Measurements from ENCODE around the gene KRTAP8-1. TPM values are rescaled to one million over a fixed set of nuclear protein-coding genes. Genes with fewer than 3 reads are reported as not detected.

KRTAP8-1 gene
- total RNA-seq, 1 experiment from 2014 or later = not detected

GRCh38 chr21:30800605-30801004, 12.5 kb downstream of the KRTAP8-1 start:
- no peaks in the 10 kb centered on the region for H3K27me3 Mint-ChIP-seq (ENCODE audit: unreplicated experiment)

GRCh38 chr21:30793581-30794314, 19.3 kb downstream of the KRTAP8-1 start:
- TF ChIP-seq CTCF (IDR thresholded peaks at IDR 0.05; ENCODE audit: unreplicated experiment) = no peak
- peaks cover 7% of the 10 kb centered on the region for H3K9me3 Mint-ChIP-seq (ENCODE audit: low read depth, unreplicated experiment)
- intact Hi-C loops (cut with micrococcal nuclease; ENCODE audit: unreplicated experiment) = no loop called here
- no peaks in the 10 kb centered on the region for H3K36me3 Mint-ChIP-seq (ENCODE audit: insufficient read depth, unreplicated experiment)
- H3K4me1 Mint-ChIP-seq (ENCODE audit: low read depth, unreplicated experiment) = no peaks in the 10 kb centered on the region
- DNase-seq = no peak
- CTCF ChIA-PET = no interaction called here
- no TSS peak for BruUV-seq (replicated peaks)
- H3K27me3 Mint-ChIP-seq (ENCODE audit: unreplicated experiment) = no peaks in the 10 kb centered on the region
- no peak overlapping the region for H3K27ac Mint-ChIP-seq (ENCODE audit: unreplicated experiment)
- no peak overlapping the region for H3K4me3 Mint-ChIP-seq (ENCODE audit: low read depth, unreplicated experiment)

More at GRCh38 chr21:30800605-30801004, 12.5 kb downstream of the KRTAP8-1 start:
- intact Hi-C loops (cut with micrococcal nuclease; ENCODE audit: unreplicated experiment) = no loop called here
- H3K4me3 Mint-ChIP-seq (ENCODE audit: low read depth, unreplicated experiment) = no peak overlapping the region
- TF ChIP-seq CTCF (IDR thresholded peaks at IDR 0.05; ENCODE audit: unreplicated experiment) = no peak
- H3K4me1 Mint-ChIP-seq (ENCODE audit: low read depth, unreplicated experiment) = no peaks in the 10 kb centered on the region
- peaks cover 3% of the 10 kb centered on the region for H3K9me3 Mint-ChIP-seq (ENCODE audit: low read depth, unreplicated experiment)
- BruUV-seq (replicated peaks) = no TSS peak
- no peak for DNase-seq
- CTCF ChIA-PET = no interaction called here
- no peak overlapping the region for H3K27ac Mint-ChIP-seq (ENCODE audit: unreplicated experiment)
- H3K36me3 Mint-ChIP-seq (ENCODE audit: insufficient read depth, unreplicated experiment) = no peaks in the 10 kb centered on the region

GRCh38 chr21:30779249-30779648, 33.8 kb downstream of the KRTAP8-1 start:
- H3K4me3 Mint-ChIP-seq (ENCODE audit: low read depth, unreplicated experiment) = no peak overlapping the region
- TF ChIP-seq CTCF (IDR thresholded peaks at IDR 0.05; ENCODE audit: unreplicated experiment) = no peak
- intact Hi-C loops (cut with micrococcal nuclease; ENCODE audit: unreplicated experiment) = no loop called here
- H3K36me3 Mint-ChIP-seq (ENCODE audit: insufficient read depth, unreplicated experiment) = no peaks in the 10 kb centered on the region
- no peaks in the 10 kb centered on the region for H3K4me1 Mint-ChIP-seq (ENCODE audit: low read depth, unreplicated experiment)
- DNase-seq = no peak
- H3K27ac Mint-ChIP-seq (ENCODE audit: unreplicated experiment) = no peak overlapping the region
- CTCF ChIA-PET = no interaction called here
- BruUV-seq (replicated peaks) = no TSS peak
- H3K27me3 Mint-ChIP-seq (ENCODE audit: unreplicated experiment) = no peaks in the 10 kb centered on the region
- H3K9me3 Mint-ChIP-seq (ENCODE audit: low read depth, unreplicated experiment) = peaks cover 6% of the 10 kb centered on the region

GRCh38 chr21:30769724-30770431, 43.2 kb downstream of the KRTAP8-1 start:
- no peak for DNase-seq
- TF ChIP-seq CTCF (IDR thresholded peaks at IDR 0.05; ENCODE audit: unreplicated experiment) = no peak

More at GRCh38 chr21:30769724-30770431, 43.2 kb downstream of the KRTAP8-1 start:
- Mint-ChIP-seq H3K27ac (ENCODE audit: unreplicated experiment) (no peak overlapping the region), H3K36me3 (ENCODE audit: insufficient read depth, unreplicated experiment) (no peaks in the 10 kb centered on the region), H3K4me1 (ENCODE audit: low read depth, unreplicated experiment) (no peaks in the 10 kb centered on the region), H3K27me3 (ENCODE audit: unreplicated experiment) (no peaks in the 10 kb centered on the region), H3K9me3 (ENCODE audit: low read depth, unreplicated experiment) (peaks cover 10% of the 10 kb centered on the region), H3K4me3 (ENCODE audit: low read depth, unreplicated experiment) (no peak overlapping the region)
- intact Hi-C loops (cut with micrococcal nuclease; ENCODE audit: unreplicated experiment) = no loop called here
- no TSS peak for BruUV-seq (replicated peaks)
- CTCF ChIA-PET = no interaction called here

Other genes starting within 250 kb of the KRTAP8-1 start
- not detected in 2 replicates for gene KRTAP22-2, start 222.9 kb downstream of the KRTAP8-1 start, total RNA-seq (2022)
- not detected in 2 replicates for gene KRTAP6-3, start 220.8 kb downstream of the KRTAP8-1 start, total RNA-seq (2022)
- gene KRTAP6-2, start 214.4 kb downstream of the KRTAP8-1 start, total RNA-seq (2022) = not detected in 2 replicates
- gene KRTAP22-1, start 212.2 kb downstream of the KRTAP8-1 start, total RNA-seq (2022) = not detected in 2 replicates
- not detected in 2 replicates for gene KRTAP6-1, start 199.3 kb downstream of the KRTAP8-1 start, total RNA-seq (2022)
- not detected in 2 replicates for gene KRTAP20-1, start 196.8 kb downstream of the KRTAP8-1 start, total RNA-seq (2022)
- not detected in 2 replicates for gene KRTAP20-4, start 192.6 kb downstream of the KRTAP8-1 start, total RNA-seq (2022)
- not detected in 2 replicates for gene KRTAP20-2, start 178.1 kb downstream of the KRTAP8-1 start, total RNA-seq (2022)
- not detected in 2 replicates for gene KRTAP20-3, start 170.4 kb downstream of the KRTAP8-1 start, total RNA-seq (2022)
- gene KRTAP21-3, start 94.5 kb downstream of the KRTAP8-1 start, total RNA-seq (2022) = not detected in 2 replicates
- not detected in 2 replicates for gene KRTAP21-2, start 66.0 kb downstream of the KRTAP8-1 start, total RNA-seq (2022)
- not detected in 2 replicates for gene KRTAP21-1, start 57.8 kb downstream of the KRTAP8-1 start, total RNA-seq (2022)
- not detected in 2 replicates for gene KRTAP7-1, start 16.5 kb upstream of the KRTAP8-1 start, total RNA-seq (2022)
- not detected in 2 replicates for gene KRTAP11-1, start 68.3 kb upstream of the KRTAP8-1 start, total RNA-seq (2022)
- gene KRTAP19-8, start 225.2 kb upstream of the KRTAP8-1 start, total RNA-seq (2022) = not detected in 2 replicates

All from Calu3 (cell line).